GM21786 (cell line): ENCODE measurements around the gene PLD5.
"Not testable (repeated sequence)": the region's sequence is repeated elsewhere in the genome, so short reads cannot be mapped to it uniquely, and the experiment has no call there.

Experiments
- ATAC-seq: cut with Tn5 transposase; IDR thresholded peaks from one replicate; pipeline ENCODE4 v1.9.1; 2021; ENCODE audit not compliant: unreplicated experiment

The PLD5 gene

GRCh38 chr1:242178924-242179708 is 345.4 kb downstream of the PLD5 start:
- no peak for ATAC-seq

GRCh38 chr1:242178436-242178835 is 346.1 kb downstream of the PLD5 start:
- ATAC-seq, result no peak

GRCh38 chr1:242162140-242162539 is 362.4 kb downstream of the PLD5 start:
- no peak for ATAC-seq

- peak; percentile 55 for ATAC-seq
These were observed 377.2 kb downstream of the PLD5 start for GRCh38 chr1:242147096-242147976.

- peak; percentile 26 for ATAC-seq
These were observed 377.8 kb downstream of the PLD5 start for GRCh38 chr1:242146652-242147051.

GRCh38 chr1:242140836-242141235 is 383.7 kb downstream of the PLD5 start:
- no peak for ATAC-seq

- ATAC-seq, result no peak
These were observed 384.5 kb downstream of the PLD5 start for GRCh38 chr1:242139986-242140385.

- ATAC-seq, result peak; percentile 84
These were observed 385.1 kb downstream of the PLD5 start for GRCh38 chr1:242139442-242139841.

- no peak for ATAC-seq
These were observed 390.7 kb downstream of the PLD5 start for GRCh38 chr1:242133796-242134195.

GRCh38 chr1:242133351-242133750 is 391.1 kb downstream of the PLD5 start:
- no peak for ATAC-seq

- no peak for ATAC-seq
These were observed 392.2 kb downstream of the PLD5 start for GRCh38 chr1:242132121-242132817.

- ATAC-seq, result peak; percentile 47
These were observed 395.5 kb downstream of the PLD5 start for GRCh38 chr1:242128951-242129502.

- no peak for ATAC-seq
These were observed 404.1 kb downstream of the PLD5 start for GRCh38 chr1:242120432-242120831.

GRCh38 chr1:242100921-242101320 is 423.6 kb downstream of the PLD5 start:
- no peak for ATAC-seq

GRCh38 chr1:242097283-242097682 is 427.2 kb downstream of the PLD5 start:
- ATAC-seq, result not testable (repeated sequence)

GRCh38 chr1:242093116-242093515 is 431.4 kb downstream of the PLD5 start:
- no peak for ATAC-seq

- no peak for ATAC-seq
These were observed 434.6 kb downstream of the PLD5 start for GRCh38 chr1:242089911-242090310.

GRCh38 chr1:242088875-242089274 is 435.6 kb downstream of the PLD5 start:
- no peak for ATAC-seq

GRCh38 chr1:242086706-242087105 is 437.8 kb downstream of the PLD5 start:
- ATAC-seq, result no peak

- no peak for ATAC-seq
These were observed 438.4 kb downstream of the PLD5 start for GRCh38 chr1:242086093-242086492.

GRCh38 chr1:242083742-242084141 is 440.8 kb downstream of the PLD5 start:
- ATAC-seq, result no peak
